ENCODE results near the gene LAMA2.

LAMA2 gene

GRCh38 chr6:128929869-128930268, 46.9 kb downstream of the LAMA2 start:
- H3K9me3 ChIP-seq, result no peaks in the 10 kb centered on the region
- no peak overlapping the region for H3K4me3 ChIP-seq (ENCODE audit: low read depth in 1 of 2, low read length in 1 of 2)
- no peak overlapping the region for H3K27ac ChIP-seq
- no peaks in the 10 kb centered on the region for H3K27me3 ChIP-seq
- TF ChIP-seq, protein P1, sequence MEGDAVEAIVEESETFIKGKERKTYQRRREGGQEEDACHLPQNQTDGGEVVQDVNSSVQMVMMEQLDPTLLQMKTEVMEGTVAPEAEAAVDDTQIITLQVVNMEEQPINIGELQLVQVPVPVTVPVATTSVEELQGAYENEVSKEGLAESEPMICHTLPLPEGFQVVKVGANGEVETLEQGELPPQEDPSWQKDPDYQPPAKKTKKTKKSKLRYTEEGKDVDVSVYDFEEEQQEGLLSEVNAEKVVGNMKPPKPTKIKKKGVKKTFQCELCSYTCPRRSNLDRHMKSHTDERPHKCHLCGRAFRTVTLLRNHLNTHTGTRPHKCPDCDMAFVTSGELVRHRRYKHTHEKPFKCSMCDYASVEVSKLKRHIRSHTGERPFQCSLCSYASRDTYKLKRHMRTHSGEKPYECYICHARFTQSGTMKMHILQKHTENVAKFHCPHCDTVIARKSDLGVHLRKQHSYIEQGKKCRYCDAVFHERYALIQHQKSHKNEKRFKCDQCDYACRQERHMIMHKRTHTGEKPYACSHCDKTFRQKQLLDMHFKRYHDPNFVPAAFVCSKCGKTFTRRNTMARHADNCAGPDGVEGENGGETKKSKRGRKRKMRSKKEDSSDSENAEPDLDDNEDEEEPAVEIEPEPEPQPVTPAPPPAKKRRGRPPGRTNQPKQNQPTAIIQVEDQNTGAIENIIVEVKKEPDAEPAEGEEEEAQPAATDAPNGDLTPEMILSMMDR (IDR thresholded peaks at IDR 0.05), result no peak
- no peaks in the 10 kb centered on the region for H3K36me3 ChIP-seq
- H3K4me1 ChIP-seq (ENCODE audit: control insufficient read depth in 1 of 2, insufficient read depth in 1 of 2, low read depth in 1 of 2, low read length in 1 of 2), result no peaks in the 10 kb centered on the region

- Histone ChIP-seq H3K36me3 (no peaks in the 10 kb centered on the region), H3K27me3 (no peaks in the 10 kb centered on the region), H3K27ac (no peak overlapping the region), H3K4me3 (ENCODE audit: low read depth in 1 of 2, low read length in 1 of 2) (no peak overlapping the region), H3K4me1 (ENCODE audit: control insufficient read depth in 1 of 2, insufficient read depth in 1 of 2, low read depth in 1 of 2, low read length in 1 of 2) (no peaks in the 10 kb centered on the region), H3K9me3 (no peaks in the 10 kb centered on the region)
- TF ChIP-seq, protein P1 (IDR thresholded peaks at IDR 0.05), result no peak
Observed at GRCh38 chr6:128930321-128930720, 47.4 kb downstream of the LAMA2 start.

GRCh38 chr6:128932061-128932460, 49.1 kb downstream of the LAMA2 start:
- no peak overlapping the region for H3K4me3 ChIP-seq (ENCODE audit: low read depth in 1 of 2, low read length in 1 of 2)
- H3K9me3 ChIP-seq, result no peaks in the 10 kb centered on the region
- no peaks in the 10 kb centered on the region for H3K36me3 ChIP-seq
- no peaks in the 10 kb centered on the region for H3K4me1 ChIP-seq (ENCODE audit: control insufficient read depth in 1 of 2, insufficient read depth in 1 of 2, low read depth in 1 of 2, low read length in 1 of 2)
- H3K27ac ChIP-seq, result no peak overlapping the region
- no peaks in the 10 kb centered on the region for H3K27me3 ChIP-seq
- TF ChIP-seq, protein P1 (IDR thresholded peaks at IDR 0.05), result no peak

GRCh38 chr6:128950864-128951263, 67.9 kb downstream of the LAMA2 start:
- TF ChIP-seq, protein P1 (IDR thresholded peaks at IDR 0.05), result no peak
- Histone ChIP-seq H3K9me3 (no peaks in the 10 kb centered on the region), H3K4me3 (ENCODE audit: low read depth in 1 of 2, low read length in 1 of 2) (no peak overlapping the region), H3K27me3 (no peaks in the 10 kb centered on the region), H3K4me1 (ENCODE audit: control insufficient read depth in 1 of 2, insufficient read depth in 1 of 2, low read depth in 1 of 2, low read length in 1 of 2) (no peaks in the 10 kb centered on the region), H3K36me3 (no peaks in the 10 kb centered on the region), H3K27ac (no peak overlapping the region)

GRCh38 chr6:128952902-128953301, 70.0 kb downstream of the LAMA2 start:
- TF ChIP-seq, protein P1 (IDR thresholded peaks at IDR 0.05), result no peak
- no peak overlapping the region for H3K27ac ChIP-seq
- no peaks in the 10 kb centered on the region for H3K27me3 ChIP-seq
- H3K9me3 ChIP-seq, result no peaks in the 10 kb centered on the region
- no peaks in the 10 kb centered on the region for H3K4me1 ChIP-seq (ENCODE audit: control insufficient read depth in 1 of 2, insufficient read depth in 1 of 2, low read depth in 1 of 2, low read length in 1 of 2)
- H3K36me3 ChIP-seq, result no peaks in the 10 kb centered on the region
- no peak overlapping the region for H3K4me3 ChIP-seq (ENCODE audit: low read depth in 1 of 2, low read length in 1 of 2)

All from neutrophil (primary cell).